ENCODE measurements around the gene CLCF1. TPM values are rescaled to one million over a fixed set of nuclear protein-coding genes. Genes with fewer than 3 reads are reported as not detected.

CLCF1 gene
- total RNA-seq, 8 experiments from 2014 or later = 0.81 to 6.1 (median 1.7) TPM

GRCh38 chr11:67387069-67387468 lies 13.7 kb upstream of the CLCF1 start:
- no peak overlapping the region for H3K4me3 ChIP-seq
- in situ Hi-C loops (cut with MboI; ENCODE audit: low pct_unique_long_range_greater_than_20kb in 2 of 9, low sequenced_read_pairs in 9 of 9, unreplicated experiment in 9 of 9) = loop anchor here in 1 of 9 experiments (25.0 kb wide), 1 partner anchor 100 kb away; the partner anchor contains the start of gene AIP
- H3K4me1 ChIP-seq (replicated peaks in 1 of 2) = peaks cover 6% of the 10 kb centered on the region in 2 donors
- WGBS, 10 experiments = 0 to 40% (median 30%) methylated on average over 1 to 7 of the region's 9 CpGs; no CpG with 5 or more reads in 6 of the 10 experiments
- H3K27ac ChIP-seq = no peak overlapping the region
- ATAC-seq (replicated peaks in 6 of 8) = no peak

GRCh38 chr11:67384851-67385366 lies 11.5 kb upstream of the CLCF1 start:
- 47 to 77% (median 55%) methylated on average over 1 to 3 of the region's 3 CpGs; no CpG with 5 or more reads in 6 of the 10 experiments for WGBS, 10 experiments
- peak in 3 of 8 experiments; percentile 11 to 72 (median 45) for ATAC-seq (replicated peaks in 6 of 8)
- Histone ChIP-seq H3K4me3 (no peak overlapping the region), H3K27ac (no peak overlapping the region), H3K4me1 (replicated peaks in 1 of 2) (peaks cover 0 to under 1% of the 10 kb centered on the region in 2 donors)
- in situ Hi-C loops (cut with MboI; ENCODE audit: low pct_unique_long_range_greater_than_20kb in 2 of 9, low sequenced_read_pairs in 9 of 9, unreplicated experiment in 9 of 9) = loop anchor here in 1 of 9 experiments (25.0 kb wide), 1 partner anchor 102 kb away; the partner anchor contains the start of gene AIP

- Histone ChIP-seq H3K27ac (no peak overlapping the region), H3K4me3 (no peak overlapping the region), H3K4me1 (replicated peaks in 1 of 2) (peaks cover 0 to 6% of the 10 kb centered on the region in 2 donors)
- in situ Hi-C loops (cut with MboI; ENCODE audit: low pct_unique_long_range_greater_than_20kb in 2 of 9, low sequenced_read_pairs in 9 of 9, unreplicated experiment in 9 of 9) = loop anchor here in 1 of 9 experiments (25.0 kb wide), 1 partner anchor 105 kb away; the partner anchor contains the start of gene AIP
- peak; percentile 22 to 87 (median 77) for ATAC-seq (replicated peaks in 6 of 8)
- whole genome bisulfite sequencing, 10 experiments = 0 to 100% (median 38%) methylated on average over 1 to 7 of the region's 16 CpGs; no CpG with 5 or more reads in 2 of the 10 experiments
Observed at GRCh38 chr11:67382276-67383136, 9.1 kb upstream of the CLCF1 start.

- in situ Hi-C loops (cut with MboI; ENCODE audit: low pct_unique_long_range_greater_than_20kb in 2 of 9, low sequenced_read_pairs in 9 of 9, unreplicated experiment in 9 of 9) = loop anchor here in 1 of 9 experiments (25.0 kb wide), 1 partner anchor 106 kb away; the partner anchor contains the start of gene AIP
- ATAC-seq (replicated peaks in 6 of 8) = no peak
- Histone ChIP-seq H3K4me3 (no peak overlapping the region), H3K4me1 (replicated peaks in 1 of 2) (peaks cover 0 to 6% of the 10 kb centered on the region in 2 donors), H3K27ac (no peak overlapping the region)
- 77 to 100% (median 87%) methylated on average over 1 to 9 of the region's 13 CpGs for WGBS, 10 experiments
Observed at GRCh38 chr11:67381244-67381972, 8.0 kb upstream of the CLCF1 start.

GRCh38 chr11:67379061-67380058 lies 6.0 kb upstream of the CLCF1 start:
- ATAC-seq (replicated peaks in 6 of 8) = peak in 7 of 8 experiments; percentile 35 to 81 (median 50)
- H3K4me3 ChIP-seq = no peak overlapping the region
- WGBS, 10 experiments = 33 to 100% (median 100%) methylated on average over 1 to 4 of the region's 23 CpGs; no CpG with 5 or more reads in 7 of the 10 experiments
- peaks cover 4 to 20% of the 10 kb centered on the region in 2 donors for H3K4me1 ChIP-seq (replicated peaks in 1 of 2)
- in situ Hi-C loops (cut with MboI; ENCODE audit: low pct_unique_long_range_greater_than_20kb in 2 of 9, low sequenced_read_pairs in 9 of 9, unreplicated experiment in 9 of 9) = loop anchor here in 1 of 9 experiments (25.0 kb wide), 1 partner anchor 108 kb away; the partner anchor contains the start of gene AIP
- no peak overlapping the region for H3K27ac ChIP-seq

GRCh38 chr11:67378544-67378943 lies 5.1 kb upstream of the CLCF1 start:
- H3K4me1 ChIP-seq (replicated peaks in 1 of 2) = peaks cover 12 to 22% of the 10 kb centered on the region in 2 donors
- 43 to 100% (median 90%) methylated on average over 1 to 3 of the region's 4 CpGs; no CpG with 5 or more reads in 6 of the 10 experiments for WGBS, 10 experiments
- no peak for ATAC-seq (replicated peaks in 6 of 8)
- in situ Hi-C loops (cut with MboI; ENCODE audit: low pct_unique_long_range_greater_than_20kb in 2 of 9, low sequenced_read_pairs in 9 of 9, unreplicated experiment in 9 of 9) = loop anchor here in 1 of 9 experiments (25.0 kb wide), 1 partner anchor 109 kb away; the partner anchor contains the start of gene AIP
- no peak overlapping the region for H3K27ac ChIP-seq
- no peak overlapping the region for H3K4me3 ChIP-seq

- Histone ChIP-seq H3K27ac (no peak overlapping the region), H3K4me1 (replicated peaks in 1 of 2) (peaks cover 13 to 24% of the 10 kb centered on the region in 2 donors), H3K4me3 (no peak overlapping the region)
- no peak for ATAC-seq (replicated peaks in 6 of 8)
- 40 to 88% (median 63%) methylated on average over 1 to 2 of the region's 6 CpGs; no CpG with 5 or more reads in 6 of the 10 experiments for WGBS, 10 experiments
- in situ Hi-C loops (cut with MboI; ENCODE audit: low pct_unique_long_range_greater_than_20kb in 2 of 9, low sequenced_read_pairs in 9 of 9, unreplicated experiment in 9 of 9) = loop anchor here in 1 of 9 experiments (25.0 kb wide), 1 partner anchor 110 kb away; the partner anchor contains the start of gene AIP
Observed at GRCh38 chr11:67376873-67377808, 3.7 kb upstream of the CLCF1 start.

GRCh38 chr11:67376063-67376820 lies 2.8 kb upstream of the CLCF1 start:
- in situ Hi-C loops (cut with MboI; ENCODE audit: low pct_unique_long_range_greater_than_20kb in 2 of 9, low sequenced_read_pairs in 9 of 9, unreplicated experiment in 9 of 9) = loop anchor here in 1 of 9 experiments (25.0 kb wide), 1 partner anchor 111 kb away; the partner anchor contains the start of gene AIP
- no peak overlapping the region for H3K4me3 ChIP-seq
- peaks cover 22 to 33% of the 10 kb centered on the region in 2 donors for H3K4me1 ChIP-seq (replicated peaks in 1 of 2)
- WGBS, 10 experiments = 29 to 100% (median 83%) methylated on average over 1 to 3 of the region's 7 CpGs; no CpG with 5 or more reads in 5 of the 10 experiments
- H3K27ac ChIP-seq = no peak overlapping the region
- ATAC-seq (replicated peaks in 6 of 8) = no peak

- H3K27ac ChIP-seq = no peak overlapping the region
- ATAC-seq (replicated peaks in 6 of 8) = no peak
- in situ Hi-C loops (cut with MboI; ENCODE audit: low pct_unique_long_range_greater_than_20kb in 2 of 9, low sequenced_read_pairs in 9 of 9, unreplicated experiment in 9 of 9) = loop anchor here in 1 of 9 experiments (25.0 kb wide), 1 partner anchor 112 kb away; the partner anchor contains the start of gene AIP
- H3K4me3 ChIP-seq = no peak overlapping the region
- peaks cover 24 to 40% of the 10 kb centered on the region in 2 donors for H3K4me1 ChIP-seq (replicated peaks in 1 of 2)
- 0% methylated on average over 5 of the region's 15 CpGs; no CpG with 5 or more reads in 9 of the 10 experiments for WGBS, 10 experiments
Observed at GRCh38 chr11:67375320-67376055, 2.1 kb upstream of the CLCF1 start.
